Measurements from ENCODE around the gene LMOD2. TPM values are rescaled to one million over a fixed set of nuclear protein-coding genes. Genes with fewer than 3 reads are reported as not detected.

The LMOD2 gene, protein sequence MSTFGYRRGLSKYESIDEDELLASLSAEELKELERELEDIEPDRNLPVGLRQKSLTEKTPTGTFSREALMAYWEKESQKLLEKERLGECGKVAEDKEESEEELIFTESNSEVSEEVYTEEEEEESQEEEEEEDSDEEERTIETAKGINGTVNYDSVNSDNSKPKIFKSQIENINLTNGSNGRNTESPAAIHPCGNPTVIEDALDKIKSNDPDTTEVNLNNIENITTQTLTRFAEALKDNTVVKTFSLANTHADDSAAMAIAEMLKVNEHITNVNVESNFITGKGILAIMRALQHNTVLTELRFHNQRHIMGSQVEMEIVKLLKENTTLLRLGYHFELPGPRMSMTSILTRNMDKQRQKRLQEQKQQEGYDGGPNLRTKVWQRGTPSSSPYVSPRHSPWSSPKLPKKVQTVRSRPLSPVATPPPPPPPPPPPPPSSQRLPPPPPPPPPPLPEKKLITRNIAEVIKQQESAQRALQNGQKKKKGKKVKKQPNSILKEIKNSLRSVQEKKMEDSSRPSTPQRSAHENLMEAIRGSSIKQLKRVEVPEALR
- total RNA-seq (under 1 TPM in 2 of 9 donors, not detected in 7; 0.18 to 0.24 TPM), polyA plus RNA-seq (under 1 TPM in 1 of 3 donors, not detected in 2; 0.16 TPM)
- long read RNA-seq, donor 1 = 0 reads
- long read RNA-seq, donor 2 = 0 reads
- long read RNA-seq, donor 3 = 0 reads
- long read RNA-seq, donor 4 = 0 reads
- long read RNA-seq, donor 5 = 0 reads
- long read RNA-seq, donor 6 = 0 reads
- long read RNA-seq, donor 7 = 0 reads
- long read RNA-seq, donor 8 = 0 reads
- long read RNA-seq, donor 9 = 0 reads
- long read RNA-seq, donor 10 = 0 reads

DNA sequence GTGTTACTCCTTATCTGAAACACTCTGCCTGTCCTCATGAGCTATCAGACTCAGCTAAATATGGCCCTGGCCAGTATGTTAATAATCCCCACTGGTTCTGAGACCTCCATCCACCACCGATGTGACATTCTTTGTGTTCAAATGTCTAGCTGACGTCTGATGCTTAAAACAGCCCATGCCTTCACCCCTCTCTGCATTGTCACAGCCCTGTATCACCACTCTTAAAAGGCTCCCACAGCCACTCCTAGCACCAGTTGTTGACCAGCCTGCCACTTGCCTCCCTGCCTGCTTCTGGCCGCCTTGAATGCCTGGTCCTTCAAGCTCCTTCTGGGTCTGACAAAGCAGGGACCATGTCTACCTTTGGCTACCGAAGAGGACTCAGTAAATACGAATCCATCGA is at the start of gene LMOD2:
Gene LMOD2 (plus strand): TSS at position 253 of the 400 bp plus-strand sequence. CDS start 98 bp downstream, at position 351.
- no peak for DNase-seq
- Histone ChIP-seq H3K36me3 (replicated peaks in 1 of 2) (no peaks in the 10 kb centered on the region), H3K4me1 (replicated peaks in 1 of 2) (no peaks in the 10 kb centered on the region), H3K9me3 (replicated peaks in 1 of 3) (no peaks in the 10 kb centered on the region), H3K4me3 (no peak within 1 kb of the TSS), H3K27ac (no peak within 1 kb of the TSS), H3K27me3 (no peaks in the 10 kb centered on the region)
- WGBS, 4 donors = 74 to 93% (median 79%) methylated on average over 6 of the region's 6 CpGs
- intact Hi-C loops (cut with DNase I) = no loop called here
- TF ChIP-seq POLR2A (IDR thresholded peaks at IDR 0.05) = no peak
- TF ChIP-seq, protein P1, sequence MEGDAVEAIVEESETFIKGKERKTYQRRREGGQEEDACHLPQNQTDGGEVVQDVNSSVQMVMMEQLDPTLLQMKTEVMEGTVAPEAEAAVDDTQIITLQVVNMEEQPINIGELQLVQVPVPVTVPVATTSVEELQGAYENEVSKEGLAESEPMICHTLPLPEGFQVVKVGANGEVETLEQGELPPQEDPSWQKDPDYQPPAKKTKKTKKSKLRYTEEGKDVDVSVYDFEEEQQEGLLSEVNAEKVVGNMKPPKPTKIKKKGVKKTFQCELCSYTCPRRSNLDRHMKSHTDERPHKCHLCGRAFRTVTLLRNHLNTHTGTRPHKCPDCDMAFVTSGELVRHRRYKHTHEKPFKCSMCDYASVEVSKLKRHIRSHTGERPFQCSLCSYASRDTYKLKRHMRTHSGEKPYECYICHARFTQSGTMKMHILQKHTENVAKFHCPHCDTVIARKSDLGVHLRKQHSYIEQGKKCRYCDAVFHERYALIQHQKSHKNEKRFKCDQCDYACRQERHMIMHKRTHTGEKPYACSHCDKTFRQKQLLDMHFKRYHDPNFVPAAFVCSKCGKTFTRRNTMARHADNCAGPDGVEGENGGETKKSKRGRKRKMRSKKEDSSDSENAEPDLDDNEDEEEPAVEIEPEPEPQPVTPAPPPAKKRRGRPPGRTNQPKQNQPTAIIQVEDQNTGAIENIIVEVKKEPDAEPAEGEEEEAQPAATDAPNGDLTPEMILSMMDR (IDR thresholded peaks at IDR 0.05) = no peak

DNA sequence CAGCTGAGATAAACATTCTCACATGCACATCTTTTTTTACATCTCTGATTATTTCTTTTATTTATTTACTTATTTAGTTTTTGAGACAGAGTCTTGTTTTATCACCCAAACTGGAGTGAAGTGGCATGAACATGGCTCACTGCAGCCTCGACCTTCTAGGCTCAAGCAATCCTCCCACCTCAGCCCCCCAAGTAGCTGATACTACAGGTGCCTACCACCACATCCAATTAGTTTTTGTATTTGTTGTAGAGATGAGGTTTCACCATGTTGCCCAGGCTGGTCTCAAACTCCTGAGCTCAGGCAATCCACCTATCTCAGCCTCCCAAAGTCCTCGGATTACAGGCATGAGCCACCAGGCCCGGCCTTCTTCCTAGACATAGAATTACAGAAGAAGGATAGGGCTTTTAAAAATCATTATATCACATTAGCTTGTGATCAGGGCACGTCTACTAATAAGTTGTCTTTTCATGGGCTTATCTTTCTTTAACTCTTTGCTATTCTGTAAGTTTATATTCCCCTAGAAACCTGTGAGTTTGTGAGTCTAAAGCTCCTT is 48.2 kb upstream of the LMOD2 start:
- 80% methylated on average over 4 of the region's 4 CpGs for WGBS, 4 donors
- H3K36me3 ChIP-seq (replicated peaks in 1 of 2) = no peaks in the 10 kb centered on the region
- TF ChIP-seq, protein P1 (IDR thresholded peaks at IDR 0.05) = no peak
- H3K27me3 ChIP-seq = no peaks in the 10 kb centered on the region
- H3K27ac ChIP-seq = no peak overlapping the region
- H3K4me1 ChIP-seq (replicated peaks in 1 of 2) = no peaks in the 10 kb centered on the region
- no peaks in the 10 kb centered on the region for H3K9me3 ChIP-seq (replicated peaks in 1 of 3)
- H3K4me3 ChIP-seq = no peak overlapping the region
- DNase-seq = no peak
- intact Hi-C loops (cut with DNase I) = no loop called here

DNA sequence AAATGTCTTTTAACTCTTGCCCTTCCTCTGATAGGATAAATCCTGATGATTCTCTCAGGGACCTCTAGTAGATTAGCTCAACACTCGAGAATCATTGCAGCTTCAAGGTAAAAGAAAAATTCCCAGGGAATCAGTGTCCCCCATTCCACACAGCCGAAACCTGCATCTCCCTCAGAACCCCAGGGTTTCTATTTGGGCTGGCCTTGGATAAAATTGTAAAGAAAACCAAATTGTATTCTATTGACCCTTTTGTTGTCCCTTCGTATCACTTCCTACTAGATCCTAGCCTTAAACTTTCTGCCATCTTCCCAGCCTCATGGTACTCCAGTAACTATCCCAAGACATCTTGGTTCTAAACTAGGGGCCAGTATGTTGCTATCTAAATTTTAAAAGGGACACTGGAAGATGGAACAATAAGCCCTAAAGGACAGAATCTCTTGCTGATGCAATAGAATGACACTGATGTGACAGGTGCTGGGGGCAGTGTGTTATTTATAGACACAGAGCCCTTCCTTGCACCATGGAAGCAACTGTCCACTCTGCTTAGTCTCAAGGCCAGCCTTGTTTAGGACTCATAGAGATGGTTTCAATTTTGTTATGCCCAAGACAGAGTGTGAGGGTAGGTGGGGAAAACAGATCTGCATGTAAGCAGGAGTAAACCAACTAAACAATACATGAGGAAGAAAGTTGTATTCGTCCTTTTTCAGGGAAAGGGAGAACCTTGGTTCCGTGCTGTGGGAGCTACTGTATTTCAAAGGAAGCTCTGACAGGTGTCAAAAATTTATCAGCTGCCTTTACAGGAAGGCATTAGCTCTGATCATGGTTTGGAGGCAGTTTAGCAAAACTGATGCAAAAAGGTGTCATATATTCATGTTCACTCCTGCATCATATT is 46.4 kb upstream of the LMOD2 start:
- no peaks in the 10 kb centered on the region for H3K27me3 ChIP-seq
- no peak for TF ChIP-seq POLR2A (IDR thresholded peaks at IDR 0.05)
- TF ChIP-seq, protein P1 (IDR thresholded peaks at IDR 0.05) = no peak
- no peak overlapping the region for H3K27ac ChIP-seq
- 69 to 79% (median 77%) methylated on average over 5 of the region's 5 CpGs for WGBS, 4 donors
- no peaks in the 10 kb centered on the region for H3K9me3 ChIP-seq (replicated peaks in 1 of 3)
- no peak for DNase-seq
- no peaks in the 10 kb centered on the region for H3K4me1 ChIP-seq (replicated peaks in 1 of 2)
- no peaks in the 10 kb centered on the region for H3K36me3 ChIP-seq (replicated peaks in 1 of 2)
- H3K4me3 ChIP-seq = no peak overlapping the region
- intact Hi-C loops (cut with DNase I) = no loop called here

All from adrenal gland (tissue), 19 donors.